A549 (cell line): ENCODE measurements around the gene CDYL. TPM values are rescaled to one million over a fixed set of nuclear protein-coding genes. Genes with fewer than 3 reads are reported as not detected.

Experiments used
- ATAC-seq, 2 experiments: fragments of 200-7000 bp in 1 of 2; fragments of >200 bp in 1 of 2; cut with Nextera tagmentation in 1 of 2; cut with Tn5 transposase in 1 of 2; 3 replicates each; pipeline versions ENCODE4 v1.8.0 to v1.9.1; 2018 to 2020; ENCODE audit warnings: mild to moderate bottlenecking in 1 of 2, moderate library complexity in 1 of 2
- CTCF ChIA-PET: fragments of 300-600 bp; sonication (Branson Sonifier 250); formaldehyde crosslinking; extraction: SDS; loops from one replicate; lab custom pipeline; 2021; ENCODE audit warnings: antibody characterized with exemption, inconsistent platforms; lab: Yijun Ruan, JAX
- POLR2A ChIA-PET: fragments of 350-600 bp; formaldehyde crosslinking; extraction: SDS; loops from one replicate; lab custom pipeline; 2021; ENCODE audit warnings: antibody characterized with exemption, inconsistent platforms; lab: Yijun Ruan, JAX
- DNase-seq, 2 experiments: peaks; one replicate each; pipeline versions ENCODE4 v3.0.0 to v3.0.0-alpha.2; 2011 to 2016; ENCODE audit warnings: low read depth in 1 of 2, low spot score in 1 of 2
- FAIRE-seq: peaks from 2 replicates; lab custom pipeline; 2011; peaks lifted over from hg19 to GRCh38; lab: Jason Lieb, UNC
- H3K27ac ChIP-seq, 2 experiments: fragments of >200 bp; sonication (Bioruptor Twin); formaldehyde crosslinking; 3 replicates each; pipeline ENCODE4 v1.5.1; 2016 to 2017
- H3K4me1 ChIP-seq: fragments of >200 bp; sonication (Bioruptor Twin); formaldehyde crosslinking; 3 replicates; pipeline ENCODE4 v1.6.1; 2016
- H3K4me2 ChIP-seq: fragments of >200 bp; sonication (Bioruptor Twin); formaldehyde crosslinking; 3 replicates; pipeline ENCODE4 v1.6.1; 2016
- H3K4me3 ChIP-seq: fragments of >200 bp; sonication (Bioruptor Twin); formaldehyde crosslinking; 3 replicates; pipeline ENCODE4 v1.5.1; 2016
- H3K9me3 ChIP-seq: fragments of >200 bp; sonication (Bioruptor Twin); formaldehyde crosslinking; 3 replicates; pipeline ENCODE4 v1.6.1; 2016
- CBX2 ChIP-seq: fragments of 200-600 bp; sonication (generic); IDR thresholded peaks from 2 replicates; pipeline ENCODE4 v1.6.1; 2016; ENCODE audit warnings: low read depth, mild to moderate bottlenecking, borderline replicate concordance
- EP300 ChIP-seq, 2 experiments: fragments of >200 bp; sonication (Bioruptor Twin); formaldehyde crosslinking; IDR thresholded peaks; 2 replicates in 1 of 2; 3 replicates in 1 of 2; pipeline ENCODE4 v1.6.1; 2016 to 2017
- FOSB ChIP-seq: fragments of 250-450 bp; sonication (Bioruptor Pico); IDR thresholded peaks from 2 replicates; pipeline ENCODE4 v1.5.0; 2020; ENCODE audit warnings: mild to moderate bottlenecking, moderate library complexity
- FOXS1 ChIP-seq: fragments of 250-450 bp; sonication (Bioruptor Pico); IDR thresholded peaks from 2 replicates; pipeline ENCODE4 v1.5.0; 2020; ENCODE audit warnings: mild to moderate bottlenecking, moderate library complexity
- HOXB5 ChIP-seq: fragments of 250-450 bp; sonication (Bioruptor Pico); IDR thresholded peaks from 2 replicates; pipeline ENCODE4 v1.5.0; 2020; ENCODE audit warnings: mild to moderate bottlenecking, moderate library complexity
- JUN ChIP-seq, 2 experiments: fragments of >200 bp; sonication (Bioruptor Twin); formaldehyde crosslinking; IDR thresholded peaks; 2 replicates in 1 of 2; 3 replicates in 1 of 2; pipeline ENCODE4 v1.6.1; 2016 to 2017
- KDM1A ChIP-seq: fragments of 200-600 bp; sonication (generic); IDR thresholded peaks from 2 replicates; pipeline ENCODE4 v1.6.1; 2016; ENCODE audit warnings: low read depth, mild to moderate bottlenecking
- KDM5A ChIP-seq: fragments of 200-600 bp; sonication (generic); IDR thresholded peaks from 2 replicates; pipeline ENCODE4 v1.6.1; 2016; ENCODE audit warnings: antibody characterized with exemption, mild to moderate bottlenecking
- NPAS2 ChIP-seq: fragments of 250-450 bp; sonication (Bioruptor Pico); IDR thresholded peaks from 2 replicates; pipeline ENCODE4 v1.8.0; 2022; ENCODE audit warnings: mild to moderate bottlenecking, moderate library complexity, borderline replicate concordance
- PHF8 ChIP-seq: fragments of 200-600 bp; sonication (generic); IDR thresholded peaks from 2 replicates; pipeline ENCODE4 v1.6.1; 2016; ENCODE audit warnings: low read depth, mild to moderate bottlenecking, antibody characterized with exemption, moderate library complexity, borderline replicate concordance
- POLR2AphosphoS2 ChIP-seq: conservative IDR thresholded peaks from 2 replicates; pipeline ENCODE4 v1.6.1; 2012; ENCODE audit warnings: low read length, improper control_type of control experiment, inconsistent platforms
- SREBF2 ChIP-seq: fragments of 450-650 bp; IDR thresholded peaks from 2 replicates; pipeline ENCODE4 v1.6.1; 2014; ENCODE audit warnings: mild to moderate bottlenecking, moderate library complexity
- ZNF302 ChIP-seq: fragments of 250-450 bp; sonication (Bioruptor Pico); IDR thresholded peaks from 2 replicates; pipeline ENCODE4 v1.9.0; 2021; ENCODE audit warnings: inconsistent platforms, mild to moderate bottlenecking, moderate library complexity
- ZSCAN20 ChIP-seq: fragments of 250-450 bp; sonication (Bioruptor Pico); IDR thresholded peaks from 2 replicates; pipeline ENCODE4 v1.8.0; 2022; ENCODE audit warnings: mild to moderate bottlenecking, moderate library complexity
- WGBS: methylation state at CpG from one replicate; pipeline ENCODE4 v1.1.6; 2017; ENCODE audit errors: missing lambda C conversion rate; 5-methylcytosine and 5-hydroxymethylcytosine counted together
- polyA plus RNA-seq, 4 experiments: library from polyadenylated mRNA; depleted of rRNA in 3 of 4; stranded (reverse); fragments of >200 nt; fragmentation: RNase III in 1 of 4; extraction: RNeasy Plus Mini Kit Qiagen cat#74134 plus additional on column Dnase treatment in 1 of 4; gene quantifications; 2 replicates in 3 of 4; 3 replicates in 1 of 4; pipeline ENCODE4 v1.2.3, GENCODE V29; 2011 to 2017
- TF ChIP-seq, protein P1 (sequence below): fragments of 250-450 bp; sonication (Bioruptor Pico); IDR thresholded peaks from 2 replicates; pipeline ENCODE4 v1.5.0; 2020; ENCODE audit warnings: low read depth, mild to moderate bottlenecking, moderate library complexity
- TF ChIP-seq, protein P2 (sequence below): fragments of >200 bp; sonication (Bioruptor Twin); formaldehyde crosslinking; IDR thresholded peaks from 3 replicates; pipeline ENCODE4 v1.5.1; 2016
- TF ChIP-seq, protein P3 (sequence below): IDR thresholded peaks from 2 replicates; pipeline ENCODE4 v1.6.1; 2012; ENCODE audit warnings: low read depth, borderline replicate concordance
- TF ChIP-seq, protein P4 (sequence below): IDR thresholded peaks from 2 replicates; pipeline ENCODE4 v1.6.1; 2012
- TF ChIP-seq, protein P5 (sequence below): fragments of >200 bp; sonication (Bioruptor Twin); formaldehyde crosslinking; IDR thresholded peaks from 3 replicates; pipeline ENCODE4 v1.6.1; 2016

CDYL gene
- polyA plus RNA-seq, 2 of the 4 experiments (the other 2 are of a cell fraction) = 18.6 to 42.7 TPM

DNA sequence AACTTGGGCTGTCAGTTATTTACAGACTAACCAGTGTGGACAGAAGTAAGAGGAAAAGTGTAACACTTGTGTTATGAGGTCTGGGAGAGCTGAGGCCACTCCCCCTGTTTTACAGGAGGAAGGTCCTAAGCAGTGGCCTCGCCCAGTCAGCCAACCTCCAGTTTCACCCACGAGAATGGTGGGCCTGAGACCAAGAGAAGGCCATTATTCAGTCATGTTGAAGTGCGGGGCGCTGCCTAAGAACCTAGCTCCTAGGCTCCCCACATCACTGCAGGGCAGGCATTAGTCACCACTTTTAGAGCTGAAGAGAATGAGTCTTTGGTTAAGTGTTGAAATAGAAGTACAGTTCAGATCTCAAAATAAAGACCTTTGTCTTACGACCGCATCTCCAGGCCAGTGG is 27.9 kb downstream of the CDYL start:
- FAIRE-seq (no peak), DNase-seq (peak in 1 of 2 experiments; percentile 25), ATAC-seq (peak; percentile 42 to 52; a peak in 5 of 6 replicates)
- 86% methylated on average over 4 of the region's 6 CpGs for WGBS
- H3K4me1 ChIP-seq = peaks cover 52% of the 10 kb centered on the region
- peak overlapping the region; percentile 17 to 64; a peak in 3 of 6 replicates for H3K27ac ChIP-seq
- peak overlapping the region; percentile 47 for H3K4me2 ChIP-seq
- peaks cover 12% of the 10 kb centered on the region; the same call in 2 of the 3 replicates for H3K9me3 ChIP-seq
- H3K4me3 ChIP-seq = no peak overlapping the region
- ChIA-PET CTCF (interaction anchor here (0.8 to 1.2 kb wide), 3 partner anchors 14 to 491 kb away, joined by 3 read pairs; no protein-coding TSS in a partner anchor), POLR2A (interaction anchor here (0.6 kb wide), 1 partner anchor 28 kb away, joined by 3 read pairs; the partner anchor contains the start of gene CDYL)
- TF ChIP-seq CBX2 (no peak), SREBF2 (no peak), NPAS2 (CRISPR knock-in tag) (no peak), FOSB (CRISPR knock-in tag) (no peak), EP300 (IDR thresholded peaks at IDR 0.05) (no peak), KDM5A (no peak), ZSCAN20 (CRISPR knock-in tag) (no peak), ZNF302 (CRISPR knock-in tag) (no peak), FOXS1 (CRISPR knock-in tag) (no peak), HOXB5 (CRISPR knock-in tag) (no peak), PHF8 (no peak), KDM1A (no peak), JUN (IDR thresholded peaks at IDR 0.05) (no peak), POLR2AphosphoS2 (no peak)
- TF ChIP-seq, protein P1, sequence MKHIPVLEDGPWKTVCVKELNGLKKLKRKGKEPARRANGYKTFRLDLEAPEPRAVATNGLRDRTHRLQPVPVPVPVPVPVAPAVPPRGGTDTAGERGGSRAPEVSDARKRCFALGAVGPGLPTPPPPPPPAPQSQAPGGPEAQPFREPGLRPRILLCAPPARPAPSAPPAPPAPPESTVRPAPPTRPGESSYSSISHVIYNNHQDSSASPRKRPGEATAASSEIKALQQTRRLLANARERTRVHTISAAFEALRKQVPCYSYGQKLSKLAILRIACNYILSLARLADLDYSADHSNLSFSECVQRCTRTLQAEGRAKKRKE (CRISPR knock-in tag) = no peak
- TF ChIP-seq, protein P2, sequence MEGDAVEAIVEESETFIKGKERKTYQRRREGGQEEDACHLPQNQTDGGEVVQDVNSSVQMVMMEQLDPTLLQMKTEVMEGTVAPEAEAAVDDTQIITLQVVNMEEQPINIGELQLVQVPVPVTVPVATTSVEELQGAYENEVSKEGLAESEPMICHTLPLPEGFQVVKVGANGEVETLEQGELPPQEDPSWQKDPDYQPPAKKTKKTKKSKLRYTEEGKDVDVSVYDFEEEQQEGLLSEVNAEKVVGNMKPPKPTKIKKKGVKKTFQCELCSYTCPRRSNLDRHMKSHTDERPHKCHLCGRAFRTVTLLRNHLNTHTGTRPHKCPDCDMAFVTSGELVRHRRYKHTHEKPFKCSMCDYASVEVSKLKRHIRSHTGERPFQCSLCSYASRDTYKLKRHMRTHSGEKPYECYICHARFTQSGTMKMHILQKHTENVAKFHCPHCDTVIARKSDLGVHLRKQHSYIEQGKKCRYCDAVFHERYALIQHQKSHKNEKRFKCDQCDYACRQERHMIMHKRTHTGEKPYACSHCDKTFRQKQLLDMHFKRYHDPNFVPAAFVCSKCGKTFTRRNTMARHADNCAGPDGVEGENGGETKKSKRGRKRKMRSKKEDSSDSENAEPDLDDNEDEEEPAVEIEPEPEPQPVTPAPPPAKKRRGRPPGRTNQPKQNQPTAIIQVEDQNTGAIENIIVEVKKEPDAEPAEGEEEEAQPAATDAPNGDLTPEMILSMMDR = no peak
- TF ChIP-seq, protein P3, sequence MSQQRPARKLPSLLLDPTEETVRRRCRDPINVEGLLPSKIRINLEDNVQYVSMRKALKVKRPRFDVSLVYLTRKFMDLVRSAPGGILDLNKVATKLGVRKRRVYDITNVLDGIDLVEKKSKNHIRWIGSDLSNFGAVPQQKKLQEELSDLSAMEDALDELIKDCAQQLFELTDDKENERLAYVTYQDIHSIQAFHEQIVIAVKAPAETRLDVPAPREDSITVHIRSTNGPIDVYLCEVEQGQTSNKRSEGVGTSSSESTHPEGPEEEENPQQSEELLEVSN = no peak
- TF ChIP-seq, protein P4, sequence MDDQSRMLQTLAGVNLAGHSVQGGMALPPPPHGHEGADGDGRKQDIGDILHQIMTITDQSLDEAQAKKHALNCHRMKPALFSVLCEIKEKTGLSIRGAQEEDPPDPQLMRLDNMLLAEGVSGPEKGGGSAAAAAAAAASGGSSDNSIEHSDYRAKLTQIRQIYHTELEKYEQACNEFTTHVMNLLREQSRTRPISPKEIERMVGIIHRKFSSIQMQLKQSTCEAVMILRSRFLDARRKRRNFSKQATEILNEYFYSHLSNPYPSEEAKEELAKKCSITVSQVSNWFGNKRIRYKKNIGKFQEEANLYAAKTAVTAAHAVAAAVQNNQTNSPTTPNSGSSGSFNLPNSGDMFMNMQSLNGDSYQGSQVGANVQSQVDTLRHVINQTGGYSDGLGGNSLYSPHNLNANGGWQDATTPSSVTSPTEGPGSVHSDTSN = no peak
- TF ChIP-seq, protein P5, sequence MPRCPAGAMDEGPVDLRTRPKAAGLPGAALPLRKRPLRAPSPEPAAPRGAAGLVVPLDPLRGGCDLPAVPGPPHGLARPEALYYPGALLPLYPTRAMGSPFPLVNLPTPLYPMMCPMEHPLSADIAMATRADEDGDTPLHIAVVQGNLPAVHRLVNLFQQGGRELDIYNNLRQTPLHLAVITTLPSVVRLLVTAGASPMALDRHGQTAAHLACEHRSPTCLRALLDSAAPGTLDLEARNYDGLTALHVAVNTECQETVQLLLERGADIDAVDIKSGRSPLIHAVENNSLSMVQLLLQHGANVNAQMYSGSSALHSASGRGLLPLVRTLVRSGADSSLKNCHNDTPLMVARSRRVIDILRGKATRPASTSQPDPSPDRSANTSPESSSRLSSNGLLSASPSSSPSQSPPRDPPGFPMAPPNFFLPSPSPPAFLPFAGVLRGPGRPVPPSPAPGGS = no peak
